HG03159 (cell line): ENCODE data around the gene KPNA4.

Experiments
- ATAC-seq: cut with Tn5 transposase; IDR thresholded peaks from one replicate; pipeline ENCODE4 v1.9.1; 2021; ENCODE audit warnings: mild to moderate bottlenecking, moderate library complexity; ENCODE audit not compliant: unreplicated experiment

KPNA4 gene

GRCh38 chr3:160498202-160498601 lies 67.2 kb downstream of the KPNA4 start:
- no peak for ATAC-seq

- no peak for ATAC-seq
Observed at GRCh38 chr3:160490166-160490565, 75.2 kb downstream of the KPNA4 start.

- ATAC-seq = no peak
Observed at GRCh38 chr3:160486459-160486869, 78.9 kb downstream of the KPNA4 start.

- ATAC-seq = no peak
Observed at GRCh38 chr3:160482796-160483195, 82.6 kb downstream of the KPNA4 start.

GRCh38 chr3:160481856-160482255 lies 83.5 kb downstream of the KPNA4 start:
- ATAC-seq = no peak

GRCh38 chr3:160480931-160481330 lies 84.4 kb downstream of the KPNA4 start:
- no peak for ATAC-seq

GRCh38 chr3:160479376-160479775 lies 86.0 kb downstream of the KPNA4 start:
- ATAC-seq = no peak

GRCh38 chr3:160478338-160478737 lies 87.0 kb downstream of the KPNA4 start:
- ATAC-seq = no peak

GRCh38 chr3:160477750-160478149 lies 87.6 kb downstream of the KPNA4 start:
- no peak for ATAC-seq

GRCh38 chr3:160475884-160476283 lies 89.5 kb downstream of the KPNA4 start:
- ATAC-seq = no peak

- no peak for ATAC-seq
Observed at GRCh38 chr3:160475153-160475552, 90.2 kb downstream of the KPNA4 start.

- no peak for ATAC-seq
Observed at GRCh38 chr3:160474416-160474838, 90.9 kb downstream of the KPNA4 start.

GRCh38 chr3:160473978-160474377 lies 91.4 kb downstream of the KPNA4 start:
- no peak for ATAC-seq

- no peak for ATAC-seq
Observed at GRCh38 chr3:160473221-160473620, 92.2 kb downstream of the KPNA4 start.

GRCh38 chr3:160472344-160472743 lies 93.0 kb downstream of the KPNA4 start:
- no peak for ATAC-seq

- no peak for ATAC-seq
Observed at GRCh38 chr3:160471892-160472291, 93.5 kb downstream of the KPNA4 start.

GRCh38 chr3:160470181-160470580 lies 95.2 kb downstream of the KPNA4 start:
- ATAC-seq = no peak

GRCh38 chr3:160464971-160465370 lies 100.4 kb downstream of the KPNA4 start:
- ATAC-seq = no peak

GRCh38 chr3:160464321-160464720 lies 101.0 kb downstream of the KPNA4 start:
- ATAC-seq = no peak

- no peak for ATAC-seq
Observed at GRCh38 chr3:160460033-160460432, 105.3 kb downstream of the KPNA4 start.

- ATAC-seq = no peak
Observed at GRCh38 chr3:160459450-160459970, 105.9 kb downstream of the KPNA4 start.

GRCh38 chr3:160458151-160458550 lies 107.2 kb downstream of the KPNA4 start:
- no peak for ATAC-seq

- ATAC-seq = no peak
Observed at GRCh38 chr3:160455846-160456245, 109.5 kb downstream of the KPNA4 start.
